Measurements from ENCODE around the gene BFSP1.

Gene BFSP1

GRCh38 chr20:17460119-17460518, 71.1 kb downstream of the BFSP1 start:
- DNase-seq: no peak

GRCh38 chr20:17457588-17458190, 73.5 kb downstream of the BFSP1 start:
- DNase-seq: no peak

GRCh38 chr20:17457079-17457478, 74.1 kb downstream of the BFSP1 start:
- DNase-seq: no peak

DNA sequence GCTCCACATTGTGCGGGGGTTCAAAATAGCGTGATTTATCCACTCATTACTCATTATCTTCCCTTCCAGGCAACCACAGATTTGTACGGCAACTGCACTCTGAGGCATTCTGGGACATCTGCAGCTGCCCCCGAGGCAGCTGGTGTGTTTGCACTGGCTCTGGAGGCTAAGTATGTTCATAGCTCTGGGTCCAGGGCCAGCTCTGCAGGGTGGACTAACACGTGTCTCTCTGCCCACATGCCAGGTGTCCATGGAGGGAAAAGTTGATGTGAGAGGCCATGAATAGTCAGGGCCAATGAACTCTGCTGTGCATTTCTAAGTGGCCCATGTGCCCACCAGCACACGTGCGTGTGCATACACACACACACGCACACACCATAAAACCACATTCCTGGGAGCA, 74.9 kb downstream of the BFSP1 start:
- DNase-seq: no peak

DNA sequence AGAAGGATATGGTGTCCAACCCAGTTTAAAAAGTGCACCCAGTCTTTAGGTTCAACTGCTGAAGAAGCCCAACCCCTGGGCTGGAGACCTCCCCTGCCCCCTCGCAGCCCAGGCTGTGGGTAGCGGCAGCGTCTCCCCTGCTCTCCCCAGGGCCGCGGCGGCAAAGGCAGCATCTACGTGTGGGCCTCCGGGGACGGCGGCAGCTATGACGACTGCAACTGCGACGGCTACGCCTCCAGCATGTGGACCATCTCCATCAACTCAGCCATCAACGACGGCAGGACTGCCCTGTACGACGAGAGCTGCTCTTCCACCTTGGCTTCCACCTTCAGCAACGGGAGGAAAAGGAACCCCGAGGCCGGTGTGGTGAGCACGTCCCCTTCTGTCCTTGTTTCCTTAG, 77.6 kb downstream of the BFSP1 start:
- no peak for DNase-seq

DNA sequence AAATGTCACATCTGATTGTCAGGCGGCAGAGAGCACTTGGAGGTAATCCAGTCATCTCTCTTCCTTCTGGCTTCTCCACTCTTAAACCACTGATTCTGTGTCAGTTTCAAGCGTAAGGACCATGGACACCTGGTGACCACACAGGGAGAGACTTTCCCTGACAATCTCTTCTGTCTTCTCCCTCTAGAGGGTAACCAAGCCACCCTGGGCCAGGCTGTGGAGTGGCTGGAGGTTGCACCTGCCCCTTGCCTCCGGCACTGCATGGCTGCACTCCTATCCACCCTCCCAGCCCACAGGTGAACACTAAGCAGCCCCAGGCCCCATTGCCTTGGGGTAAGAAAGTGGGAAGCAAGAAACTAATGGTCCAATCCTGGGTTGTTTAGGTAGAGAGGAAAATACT, 78.7 kb downstream of the BFSP1 start:
- no peak for DNase-seq

- DNase-seq: no peak
These were observed 82.1 kb downstream of the BFSP1 start for GRCh38 chr20:17449031-17449430.

- DNase-seq: no peak
These were observed 83.1 kb downstream of the BFSP1 start for GRCh38 chr20:17448071-17448470.

- DNase-seq: no peak
These were observed 85.0 kb downstream of the BFSP1 start for GRCh38 chr20:17446171-17446570.

- no peak for DNase-seq
These were observed 85.6 kb downstream of the BFSP1 start for GRCh38 chr20:17445543-17445942.

GRCh38 chr20:17444091-17444490, 87.1 kb downstream of the BFSP1 start:
- no peak for DNase-seq

Measured in stimulated activated CD4-positive, alpha-beta T cell treated with anti-CD3 and anti-CD28 coated beads, Interleukin-4, amount 100 ng/mL, for 1 hour (primary cell).